K562 (cell line): ENCODE measurements around the gene FOXJ2. TPM values are rescaled to one million over a fixed set of nuclear protein-coding genes. Genes with fewer than 3 reads are reported as not detected.

Source experiments
- ATAC-seq: fragments of 200-7000 bp; cut with Tn5 transposase; 3 replicates; pipeline ENCODE4 v1.9.1; 2020; ENCODE audit warnings: moderate library complexity
- BruUV-seq: library from RNA; stranded (reverse); fragments of 400-500 nt; replicated peaks from 2 replicates; lab custom pipeline; 2021; lab: Mats Ljungman, UMichigan
- CTCF ChIA-PET: fragments of 300-600 bp; formaldehyde crosslinking; extraction: SDS; loops from one replicate; lab custom pipeline; 2021; ENCODE audit warnings: low intra/inter-chr PET ratio; lab: Yijun Ruan, JAX
- POLR2A ChIA-PET: fragments of 300-600, 350-650 bp; sonication (Branson Sonifier 250); formaldehyde crosslinking; extraction: SDS; loops from one replicate; lab custom pipeline; 2021; ENCODE audit warnings: antibody characterized with exemption, inconsistent platforms; lab: Yijun Ruan, JAX
- DNase-seq, 4 experiments: peaks; one replicate each; pipeline versions ENCODE4 v3.0.0 to v3.0.0-alpha.2; 2011 to 2018; ENCODE audit warnings: low spot score in 3 of 4, mixed read lengths in 3 of 4; ENCODE audit errors: extremely low read depth in 1 of 4
- FAIRE-seq: peaks from 2 replicates; lab custom pipeline; 2011; peaks lifted over from hg19 to GRCh38; lab: Jason Lieb, UNC
- H2AFZ ChIP-seq: 2 replicates; pipeline ENCODE4 v1.6.0; 2011; ENCODE audit warnings: low read depth, low read length, control low read depth, inconsistent platforms
- H3K27ac ChIP-seq: fragments of 200-600 bp; 3 replicates; pipeline ENCODE4 v1.8.0; 2011; ENCODE audit warnings: low read depth, mild to moderate bottlenecking, control low read depth, inconsistent platforms, low read length, moderate library complexity, mixed read lengths; ENCODE audit errors: extremely low read depth
- H3K27me3 ChIP-seq, 2 experiments: fragments of 300-600 bp in 1 of 2; 2 replicates in 1 of 2; 3 replicates in 1 of 2; pipeline versions ENCODE4 v1.6.0 to v1.8.0; 2011; ENCODE audit warnings: inconsistent platforms in 2 of 2, low read length in 2 of 2, mild to moderate bottlenecking in 1 of 2, mixed read lengths in 1 of 2, moderate library complexity in 1 of 2; ENCODE audit not compliant: control insufficient read depth in 2 of 2, insufficient read depth in 2 of 2
- H3K36me3 ChIP-seq: fragments of 300-600 bp; 3 replicates; pipeline ENCODE4 v1.8.0; 2011; ENCODE audit warnings: mild to moderate bottlenecking, low read length, inconsistent platforms; ENCODE audit not compliant: control insufficient read depth, insufficient read depth
- H3K4me1 ChIP-seq, 2 experiments: fragments of 200-600 bp in 1 of 2; replicated peaks in 1 of 2; 2 replicates in 1 of 2; 3 replicates in 1 of 2; pipeline versions ENCODE4 v1.5.1 to v1.8.0; 2011; ENCODE audit warnings: inconsistent platforms in 2 of 2, low read length in 2 of 2, mild to moderate bottlenecking in 1 of 2, mixed read lengths in 1 of 2, moderate library complexity in 1 of 2; ENCODE audit not compliant: control insufficient read depth in 2 of 2, insufficient read depth in 2 of 2
- H3K4me2 ChIP-seq: 2 replicates; pipeline ENCODE4 v1.6.1; 2011; ENCODE audit warnings: low read length, control low read depth, inconsistent platforms, mixed read lengths; ENCODE audit not compliant: insufficient read depth
- H3K4me3 ChIP-seq: fragments of 200-600 bp; sonication (generic), shearing (Covaris generic); 2 replicates; pipeline ENCODE4 v1.5.1; 2016; ENCODE audit warnings: control low read depth, inconsistent platforms
- H3K79me2 ChIP-seq: fragments of 200-600 bp; 3 replicates; pipeline ENCODE4 v1.8.0; 2011; ENCODE audit warnings: low read length, inconsistent platforms; ENCODE audit not compliant: control insufficient read depth, insufficient read depth
- H3K9ac ChIP-seq, 2 experiments: 2 replicates each; pipeline versions ENCODE4 v1.6.0 to v1.6.1; 2011; ENCODE audit warnings: low read depth in 2 of 2, low read length in 2 of 2, control low read depth in 1 of 2, inconsistent platforms in 1 of 2, mild to moderate bottlenecking in 1 of 2, mixed read lengths in 1 of 2; ENCODE audit not compliant: insufficient read depth in 1 of 2
- H3K9me1 ChIP-seq: one replicate; pipeline ENCODE4 v1.6.0; 2011; ENCODE audit warnings: inconsistent platforms, mild to moderate bottlenecking, low read length, moderate library complexity; ENCODE audit not compliant: control insufficient read depth, insufficient read depth
- H3K9me3 ChIP-seq: replicated peaks from 2 replicates; pipeline ENCODE4 v1.5.1; 2011; ENCODE audit warnings: low read depth, low read length, inconsistent platforms; ENCODE audit not compliant: control insufficient read depth, insufficient read depth
- H4K20me1 ChIP-seq: replicated peaks from 2 replicates; pipeline ENCODE4 v1.6.1; 2011; ENCODE audit warnings: low read length, inconsistent platforms, mixed read lengths; ENCODE audit not compliant: control insufficient read depth, insufficient read depth
- EP300 ChIP-seq: IDR thresholded peaks from 2 replicates; pipeline ENCODE4 v1.6.1; 2012; ENCODE audit warnings: low read length, improper control_type of control experiment
- MIER1 ChIP-seq: fragments of 450-650 bp; IDR thresholded peaks from 2 replicates; pipeline ENCODE4 v1.6.1; 2016; ENCODE audit warnings: antibody characterized with exemption, mild to moderate bottlenecking, low read depth
- PHF21A ChIP-seq: fragments of 450-650 bp; IDR thresholded peaks from 2 replicates; pipeline ENCODE4 v1.6.1; 2017; ENCODE audit warnings: low read depth, borderline replicate concordance
- SREBF2 ChIP-seq: sonication (generic); formaldehyde crosslinking; IDR thresholded peaks from 2 replicates; pipeline ENCODE4 v1.4.0; 2020; ENCODE audit warnings: mild to moderate bottlenecking, missing genetic modification reagents
- TEAD4 ChIP-seq, 2 experiments: sonication (generic) in 1 of 2; formaldehyde crosslinking in 1 of 2; IDR thresholded peaks; 2 replicates each; pipeline versions ENCODE4 v1.6.1 to v1.8.0; 2012 to 2022; ENCODE audit warnings: borderline replicate concordance in 1 of 2, inconsistent platforms in 1 of 2, low read length in 1 of 2, mild to moderate bottlenecking in 1 of 2, missing genetic modification reagents in 1 of 2
- WGBS: fragments of 100-300 bp; shearing (Covaris generic); methylation state at CpG from one replicate; pipeline ENCODE4 v1.1.6; 2016; ENCODE audit warnings: low coverage, mixed read lengths; ENCODE audit not compliant: insufficient coverage; ENCODE audit errors: missing lambda C conversion rate; 5-methylcytosine and 5-hydroxymethylcytosine counted together
- in situ Hi-C: fragments of 300-500 bp; cut with MboI; formaldehyde crosslinking; loops from 4 replicates; pipeline ENCODE4 v1.15.0; 2018; ENCODE audit warnings: inconsistent platforms, mixed read lengths
- intact Hi-C: fragments of 100-400 bp; cut with micrococcal nuclease; formaldehyde crosslinking; loops from 2 replicates; pipeline ENCODE4 v1.14.2; 2022
- polyA plus RNA-seq, 8 experiments: library from polyadenylated mRNA; depleted of rRNA in 4 of 8; stranded (reverse) in 5 of 8; unstranded in 3 of 8; fragments of >200 nt; fragmentation: Nextera tagmentation in 2 of 8; fragmentation: Illumina TruSeq in 1 of 8; extraction: Ambion mirVana in 2 of 8; extraction: Trizol in 1 of 8; gene quantifications; 2 replicates each; pipeline versions ENCODE4 v1.2.1 to v1.2.3, GENCODE V29; 2011 to 2014; ENCODE audit warnings: inconsistent platforms in 1 of 8, missing spikeins in 1 of 8
- total RNA-seq, 7 experiments: library from RNA; depleted of rRNA in 6 of 7; stranded (reverse); fragments of >200 nt in 6 of 7; fragmentation: Illumina TruSeq in 2 of 7; extraction: Trizol in 2 of 7; gene quantifications; 2 replicates each; pipeline versions ENCODE4 v1.2.1 to v1.2.3, GENCODE V29; 2011 to 2021; ENCODE audit warnings: low replicate concordance in 1 of 7
- TF ChIP-seq, protein P1 (sequence below), 2 experiments: fragments of 450-650 bp in 1 of 2; IDR thresholded peaks; 2 replicates each; pipeline ENCODE4 v1.6.1; 2011 to 2017; ENCODE audit warnings: low read depth in 2 of 2, antibody characterized with exemption in 1 of 2, borderline replicate concordance in 1 of 2, low read length in 1 of 2, mild to moderate bottlenecking in 1 of 2, mixed read lengths in 1 of 2; ENCODE audit not compliant: control insufficient read depth in 1 of 2
- TF ChIP-seq, protein P2 (sequence below): sonication (generic); IDR thresholded peaks from 2 replicates; pipeline ENCODE4 v1.6.1; 2016

The FOXJ2 gene
- total and polyA plus RNA-seq, 9 of the 15 experiments (the other 6 are each of a cell fraction or from before 2014, with no cell fraction given): 1.0 to 7.5 (median 2.4) TPM

- TF ChIP-seq, protein P1, sequence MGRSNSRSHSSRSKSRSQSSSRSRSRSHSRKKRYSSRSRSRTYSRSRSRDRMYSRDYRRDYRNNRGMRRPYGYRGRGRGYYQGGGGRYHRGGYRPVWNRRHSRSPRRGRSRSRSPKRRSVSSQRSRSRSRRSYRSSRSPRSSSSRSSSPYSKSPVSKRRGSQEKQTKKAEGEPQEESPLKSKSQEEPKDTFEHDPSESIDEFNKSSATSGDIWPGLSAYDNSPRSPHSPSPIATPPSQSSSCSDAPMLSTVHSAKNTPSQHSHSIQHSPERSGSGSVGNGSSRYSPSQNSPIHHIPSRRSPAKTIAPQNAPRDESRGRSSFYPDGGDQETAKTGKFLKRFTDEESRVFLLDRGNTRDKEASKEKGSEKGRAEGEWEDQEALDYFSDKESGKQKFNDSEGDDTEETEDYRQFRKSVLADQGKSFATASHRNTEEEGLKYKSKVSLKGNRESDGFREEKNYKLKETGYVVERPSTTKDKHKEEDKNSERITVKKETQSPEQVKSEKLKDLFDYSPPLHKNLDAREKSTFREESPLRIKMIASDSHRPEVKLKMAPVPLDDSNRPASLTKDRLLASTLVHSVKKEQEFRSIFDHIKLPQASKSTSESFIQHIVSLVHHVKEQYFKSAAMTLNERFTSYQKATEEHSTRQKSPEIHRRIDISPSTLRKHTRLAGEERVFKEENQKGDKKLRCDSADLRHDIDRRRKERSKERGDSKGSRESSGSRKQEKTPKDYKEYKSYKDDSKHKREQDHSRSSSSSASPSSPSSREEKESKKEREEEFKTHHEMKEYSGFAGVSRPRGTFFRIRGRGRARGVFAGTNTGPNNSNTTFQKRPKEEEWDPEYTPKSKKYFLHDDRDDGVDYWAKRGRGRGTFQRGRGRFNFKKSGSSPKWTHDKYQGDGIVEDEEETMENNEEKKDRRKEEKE (IDR thresholded peaks at IDR 0.05; ENCODE audit: borderline replicate concordance in 1 of 2, control insufficient read depth in 1 of 2, low read depth in 2 of 2, low read length in 1 of 2): no peak
- TF ChIP-seq SREBF2 (CRISPR knock-in tag) (no peak), TEAD4 (IDR thresholded peaks at IDR 0.05; ENCODE audit: low read length) (peak; percentile 81), TEAD4 (CRISPR knock-in tag; IDR thresholded peaks at IDR 0.05; ENCODE audit: borderline replicate concordance) (no peak), EP300 (peak; percentile 50; the same call in 1 of the 2 replicates), PHF21A (no peak)
- TF ChIP-seq, all 486 proteins: peak for 20
These were observed 2.3 kb downstream of the FOXJ2 start (continued) for GRCh38 chr12:8034802-8035201.

- no peak overlapping the region for H2AFZ ChIP-seq
- H3K27ac ChIP-seq: no peak overlapping the region
- intact Hi-C loops: no loop called here
- H3K4me1 ChIP-seq: peaks cover 49 to 58% of the 10 kb centered on the region in 2 experiments
- WGBS: 20% methylated on average over 5 of the region's 5 CpGs
- H3K4me2 ChIP-seq: peak overlapping the region; percentile 82; the same call in 1 of the 2 replicates
- in situ Hi-C loops: no loop called here
- FAIRE-seq: peak; percentile 6
- peaks cover 64% of the 10 kb centered on the region for H3K79me2 ChIP-seq
- no peaks in the 10 kb centered on the region for H3K9me3 ChIP-seq
- TF ChIP-seq, protein P2, sequence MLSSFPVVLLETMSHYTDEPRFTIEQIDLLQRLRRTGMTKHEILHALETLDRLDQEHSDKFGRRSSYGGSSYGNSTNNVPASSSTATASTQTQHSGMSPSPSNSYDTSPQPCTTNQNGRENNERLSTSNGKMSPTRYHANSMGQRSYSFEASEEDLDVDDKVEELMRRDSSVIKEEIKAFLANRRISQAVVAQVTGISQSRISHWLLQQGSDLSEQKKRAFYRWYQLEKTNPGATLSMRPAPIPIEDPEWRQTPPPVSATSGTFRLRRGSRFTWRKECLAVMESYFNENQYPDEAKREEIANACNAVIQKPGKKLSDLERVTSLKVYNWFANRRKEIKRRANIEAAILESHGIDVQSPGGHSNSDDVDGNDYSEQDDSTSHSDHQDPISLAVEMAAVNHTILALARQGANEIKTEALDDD: 0 out of 2 replicates have a peak, but pooled peaks have one; percentile 33
- no peak for TF ChIP-seq MIER1
- TF ChIP-seq, all 486 proteins: peak for 1
- Histone ChIP-seq H3K27me3 (no peaks in the 10 kb centered on the region; a peak in 1 of 5 replicates), H3K4me3 (no peak overlapping the region), H4K20me1 (no peaks in the 10 kb centered on the region; the same call in 1 of the 2 replicates), H3K9me1 (peaks cover 2% of the 10 kb centered on the region), H3K9ac (peak overlapping the region in 1 of 2 experiments; percentile 42; a peak in 1 of 4 replicates), H3K36me3 (peaks cover 14% of the 10 kb centered on the region; the same call in 1 of the 3 replicates)
- CTCF ChIA-PET: no interaction called here
- no peak for ATAC-seq
- no TSS peak for BruUV-seq
- DNase-seq: no peak
- POLR2A ChIA-PET: no interaction called here
These were observed 3.0 kb downstream of the FOXJ2 start for GRCh38 chr12:8035440-8036010.
